ENCODE results near the gene NCKAP5L.
A peak's percentile ranks its signal among the peaks of the same experiment; 100 is the strongest.

Gene NCKAP5L

GRCh38 chr12:49825971-49826421 is 2.2 kb downstream of the NCKAP5L start:
- in situ Hi-C loops (cut with MboI; ENCODE audit: low pct_unique_long_range_greater_than_20kb, low sequenced_read_pairs), result no loop called here
- DNase-seq, result no peak

- no peak for DNase-seq
- in situ Hi-C loops (cut with MboI; ENCODE audit: low pct_unique_long_range_greater_than_20kb, low sequenced_read_pairs), result no loop called here
Observed at GRCh38 chr12:49825360-49825970, 2.7 kb downstream of the NCKAP5L start.

- in situ Hi-C loops (cut with MboI; ENCODE audit: low pct_unique_long_range_greater_than_20kb, low sequenced_read_pairs), result no loop called here
Observed at GRCh38 chr12:49824895-49825294, 3.3 kb downstream of the NCKAP5L start.

GRCh38 chr12:49824416-49824815 is 3.8 kb downstream of the NCKAP5L start:
- no peak for DNase-seq
- in situ Hi-C loops (cut with MboI; ENCODE audit: low pct_unique_long_range_greater_than_20kb, low sequenced_read_pairs), result no loop called here

More at GRCh38 chr12:49824895-49825294, 3.3 kb downstream of the NCKAP5L start:
- peak; percentile 80 for DNase-seq

GRCh38 chr12:49823951-49824350 is 4.3 kb downstream of the NCKAP5L start:
- in situ Hi-C loops (cut with MboI; ENCODE audit: low pct_unique_long_range_greater_than_20kb, low sequenced_read_pairs), result no loop called here
- no peak for DNase-seq

- in situ Hi-C loops (cut with MboI; ENCODE audit: low pct_unique_long_range_greater_than_20kb, low sequenced_read_pairs), result no loop called here
- DNase-seq, result no peak
Observed at GRCh38 chr12:49823350-49823749, 4.9 kb downstream of the NCKAP5L start.

GRCh38 chr12:49821373-49822287 is 6.6 kb downstream of the NCKAP5L start:
- in situ Hi-C loops (cut with MboI; ENCODE audit: low pct_unique_long_range_greater_than_20kb, low sequenced_read_pairs), result no loop called here
- no peak for DNase-seq

DNA sequence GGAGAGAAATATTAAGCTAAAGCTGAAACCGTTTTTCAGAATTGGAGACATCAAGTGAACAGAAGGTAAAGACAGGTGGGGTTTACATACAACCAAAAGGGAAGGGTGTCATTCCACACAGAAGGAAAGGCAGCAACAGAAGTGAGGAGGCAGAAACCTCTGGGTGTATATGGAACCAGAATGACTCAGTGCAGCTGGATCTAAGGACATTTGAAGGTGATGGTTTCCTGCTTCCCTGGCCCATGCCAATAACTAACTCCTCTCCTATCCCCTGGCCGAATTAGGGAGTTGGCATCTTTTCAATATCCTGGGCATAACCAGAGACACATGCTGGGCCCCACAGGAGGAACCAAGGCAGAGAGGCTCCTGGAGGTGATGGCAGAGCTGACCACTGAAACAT is 8.4 kb downstream of the NCKAP5L start:
- no peak for DNase-seq
- in situ Hi-C loops (cut with MboI; ENCODE audit: low pct_unique_long_range_greater_than_20kb, low sequenced_read_pairs), result no loop called here

GRCh38 chr12:49818241-49818895 is 9.8 kb downstream of the NCKAP5L start:
- in situ Hi-C loops (cut with MboI; ENCODE audit: low pct_unique_long_range_greater_than_20kb, low sequenced_read_pairs), result no loop called here

GRCh38 chr12:49813131-49813530 is 15.1 kb downstream of the NCKAP5L start:
- in situ Hi-C loops (cut with MboI; ENCODE audit: low pct_unique_long_range_greater_than_20kb, low sequenced_read_pairs), result no loop called here
- no peak for DNase-seq

More at GRCh38 chr12:49818241-49818895, 9.8 kb downstream of the NCKAP5L start:
- no peak for DNase-seq

- in situ Hi-C loops (cut with MboI; ENCODE audit: low pct_unique_long_range_greater_than_20kb, low sequenced_read_pairs), result no loop called here
- DNase-seq, result peak; percentile 56
Observed at GRCh38 chr12:49811961-49812401, 16.2 kb downstream of the NCKAP5L start.

- in situ Hi-C loops (cut with MboI; ENCODE audit: low pct_unique_long_range_greater_than_20kb, low sequenced_read_pairs), result no loop called here
- no peak for DNase-seq
Observed at GRCh38 chr12:49811136-49811535, 17.1 kb downstream of the NCKAP5L start.

GRCh38 chr12:49809906-49810389 is 18.3 kb downstream of the NCKAP5L start:
- no peak for DNase-seq
- in situ Hi-C loops (cut with MboI; ENCODE audit: low pct_unique_long_range_greater_than_20kb, low sequenced_read_pairs), result no loop called here

DNA sequence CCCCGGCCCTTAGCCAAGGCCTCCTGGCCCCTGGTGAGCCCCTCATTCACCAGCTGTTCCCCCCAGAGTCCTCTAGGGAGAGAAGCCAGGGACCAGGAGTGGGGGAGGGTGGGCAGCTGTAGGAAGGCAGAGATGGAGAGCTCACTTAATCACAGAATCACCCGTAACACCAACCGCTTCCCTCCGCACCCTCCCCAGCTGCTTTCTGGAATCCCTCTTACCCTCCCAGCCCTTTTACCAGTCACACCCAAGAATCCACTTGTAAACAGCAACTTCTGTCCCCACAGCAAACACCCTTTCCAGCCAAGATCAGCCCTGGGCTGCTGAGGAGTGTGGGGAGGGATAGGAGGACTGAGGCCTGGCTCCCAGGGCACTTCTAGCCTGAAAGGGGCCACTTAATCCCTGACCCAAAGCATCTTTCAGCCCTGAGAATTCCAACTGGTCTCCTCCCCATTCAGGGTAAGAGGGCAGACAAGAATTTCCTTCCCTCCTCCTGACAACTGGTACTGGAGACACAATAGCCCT is 18.8 kb downstream of the NCKAP5L start:
- in situ Hi-C loops (cut with MboI; ENCODE audit: low pct_unique_long_range_greater_than_20kb, low sequenced_read_pairs), result no loop called here
- no peak for DNase-seq

- DNase-seq, result no peak
- in situ Hi-C loops (cut with MboI; ENCODE audit: low pct_unique_long_range_greater_than_20kb, low sequenced_read_pairs), result no loop called here
Observed at GRCh38 chr12:49808686-49809380, 19.4 kb downstream of the NCKAP5L start.

- in situ Hi-C loops (cut with MboI; ENCODE audit: low pct_unique_long_range_greater_than_20kb, low sequenced_read_pairs), result no loop called here
- no peak for DNase-seq
Observed at GRCh38 chr12:49807991-49808580, 20.1 kb downstream of the NCKAP5L start.

DNA sequence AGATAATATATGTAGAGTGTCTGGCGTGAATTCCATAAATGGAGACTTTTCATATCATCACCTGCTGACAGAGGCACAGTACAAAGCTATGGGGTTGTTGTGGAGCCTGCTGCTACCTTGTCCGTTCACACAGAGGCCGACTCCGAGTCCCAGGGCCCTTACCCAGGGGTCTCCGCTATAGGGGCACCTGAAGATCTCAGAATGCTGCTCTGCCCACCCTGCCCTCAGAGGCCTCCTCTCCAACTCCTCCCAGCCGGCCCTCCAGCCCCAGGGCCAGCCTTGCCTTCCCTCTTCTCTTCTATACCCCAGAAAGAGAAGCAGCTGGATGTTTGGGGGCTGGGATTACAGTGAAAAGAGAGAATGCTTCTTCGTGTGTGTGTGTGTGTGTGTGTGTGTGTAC is 21.3 kb downstream of the NCKAP5L start:
- DNase-seq, result no peak
- in situ Hi-C loops (cut with MboI; ENCODE audit: low pct_unique_long_range_greater_than_20kb, low sequenced_read_pairs), result no loop called here

DNA sequence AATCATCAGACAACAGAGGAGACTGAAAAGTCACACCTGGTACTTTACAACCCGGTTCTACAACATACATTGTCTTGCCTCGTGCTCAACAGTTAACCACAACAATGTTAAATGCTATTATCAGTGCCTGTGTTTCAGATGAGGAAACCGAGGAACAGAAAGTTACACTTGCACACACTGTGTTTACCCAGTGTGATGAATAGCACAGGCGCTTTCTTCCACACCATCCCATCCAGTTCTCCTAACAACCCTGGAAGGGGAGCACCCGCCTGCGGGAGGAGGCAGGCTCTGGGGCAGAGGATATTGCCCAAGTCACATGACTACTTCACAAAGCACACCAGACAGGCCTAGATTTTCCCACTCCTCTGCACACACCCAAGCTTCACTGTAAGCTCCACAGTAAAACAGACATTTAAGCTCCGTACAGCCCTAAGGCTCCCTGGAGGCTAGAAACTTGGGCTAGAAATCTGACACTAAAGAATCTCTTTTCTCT is 21.8 kb downstream of the NCKAP5L start:
- no peak for DNase-seq

More for the DNA sequence above, 21.8 kb downstream of the NCKAP5L start:
- in situ Hi-C loops (cut with MboI; ENCODE audit: low pct_unique_long_range_greater_than_20kb, low sequenced_read_pairs), result no loop called here
